MV-4-11 (cell line): Measurements from ENCODE around the gene ASZ1.
"Not testable (repeated sequence)": the region's sequence is repeated elsewhere in the genome, so short reads cannot be mapped to it uniquely, and the experiment has no call there.

Experiments used
- DNase-seq: peaks from one replicate; lab custom pipeline; 2025; lab: John Stamatoyannopoulos, UW

The ASZ1 gene, protein sequence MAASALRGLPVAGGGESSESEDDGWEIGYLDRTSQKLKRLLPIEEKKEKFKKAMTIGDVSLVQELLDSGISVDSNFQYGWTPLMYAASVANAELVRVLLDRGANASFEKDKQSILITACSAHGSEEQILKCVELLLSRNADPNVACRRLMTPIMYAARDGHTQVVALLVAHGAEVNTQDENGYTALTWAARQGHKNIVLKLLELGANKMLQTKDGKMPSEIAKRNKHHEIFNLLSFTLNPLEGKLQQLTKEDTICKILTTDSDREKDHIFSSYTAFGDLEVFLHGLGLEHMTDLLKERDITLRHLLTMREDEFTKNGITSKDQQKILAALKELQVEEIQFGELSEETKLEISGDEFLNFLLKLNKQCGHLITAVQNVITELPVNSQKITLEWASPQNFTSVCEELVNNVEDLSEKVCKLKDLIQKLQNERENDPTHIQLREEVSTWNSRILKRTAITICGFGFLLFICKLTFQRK

GRCh38 chr7:117427258-117427701 is at the start of gene ASZ1:
TSS of gene ASZ1 (minus strand) at chr7:117427493. CDS start at chr7:117427460, 33 bp downstream.
- DNase-seq = no peak

- DNase-seq = no peak
These were observed 49.4 kb upstream of the ASZ1 start for GRCh38 chr7:117476557-117477215.

- DNase-seq = no peak
These were observed 45.0 kb upstream of the ASZ1 start for GRCh38 chr7:117472335-117472734.

DNA sequence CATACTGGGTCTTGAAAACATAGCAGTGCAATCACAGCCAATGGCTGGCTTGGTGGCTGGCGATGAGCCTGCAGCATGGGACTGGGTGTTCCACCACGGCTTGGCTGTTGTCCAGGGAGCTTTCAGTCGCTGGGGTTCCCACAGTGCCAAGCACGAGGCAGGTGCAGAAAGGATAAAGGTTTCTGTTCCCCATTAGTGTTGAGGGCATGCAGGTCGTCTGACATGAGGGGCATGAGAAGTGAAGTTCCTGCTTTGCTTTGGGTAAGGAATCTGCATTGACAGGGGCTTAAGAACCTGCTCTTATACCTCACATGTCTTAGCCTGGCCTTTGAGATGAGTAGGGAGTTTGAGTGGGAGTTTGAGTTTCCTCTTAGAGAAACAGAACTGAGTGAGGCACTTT is 43.5 kb upstream of the ASZ1 start:
- no peak for DNase-seq

DNA sequence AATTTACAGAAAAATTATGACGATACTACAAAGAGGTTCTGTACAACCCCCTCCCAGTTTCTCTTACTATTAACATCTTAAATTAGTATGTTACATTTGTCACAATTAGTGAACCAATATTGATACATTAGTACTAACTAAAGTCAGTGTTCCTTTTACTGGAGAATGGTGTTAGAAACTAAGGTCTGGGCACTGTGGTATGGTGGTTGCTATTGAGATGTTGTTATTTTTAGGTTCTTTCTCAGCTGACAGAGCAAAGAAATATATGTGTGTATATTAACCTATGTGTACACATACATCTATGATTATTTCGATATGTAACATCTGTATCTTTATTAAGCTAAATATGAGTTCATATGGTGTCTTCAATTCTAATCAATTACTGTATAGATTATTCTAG is 40.9 kb upstream of the ASZ1 start:
- no peak for DNase-seq

- DNase-seq = not testable (repeated sequence)
These were observed 33.5 kb upstream of the ASZ1 start for GRCh38 chr7:117460815-117461214.

GRCh38 chr7:117459735-117460134 is 32.4 kb upstream of the ASZ1 start:
- DNase-seq = no peak

DNA sequence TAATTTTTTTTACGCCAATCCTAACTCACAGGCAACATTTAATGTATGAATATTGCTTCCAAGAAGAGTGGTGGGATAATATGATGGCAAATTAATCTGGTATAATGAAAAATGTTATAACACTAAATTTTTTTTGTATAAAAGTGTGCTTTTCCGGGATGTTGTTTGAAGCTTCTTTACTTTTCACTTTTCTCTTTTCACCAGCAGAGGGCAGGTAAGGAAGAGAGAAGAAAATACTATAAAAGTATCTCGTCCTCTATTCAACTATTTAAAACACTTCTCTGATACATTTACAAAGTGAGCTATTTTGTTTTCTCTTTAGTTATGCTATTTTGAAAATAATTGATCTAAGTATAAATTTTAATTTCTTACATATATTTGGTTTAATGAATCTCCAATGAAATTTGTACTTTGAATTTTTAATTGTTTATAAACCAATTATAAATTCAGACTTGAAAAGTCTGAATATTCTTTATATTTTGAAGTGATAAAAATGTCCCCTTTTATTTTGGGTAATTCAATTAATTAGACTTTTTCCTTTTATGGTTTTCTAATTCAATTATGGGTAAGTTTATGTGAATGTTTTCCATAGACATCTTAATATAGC is 31.8 kb upstream of the ASZ1 start:
- no peak for DNase-seq

DNA sequence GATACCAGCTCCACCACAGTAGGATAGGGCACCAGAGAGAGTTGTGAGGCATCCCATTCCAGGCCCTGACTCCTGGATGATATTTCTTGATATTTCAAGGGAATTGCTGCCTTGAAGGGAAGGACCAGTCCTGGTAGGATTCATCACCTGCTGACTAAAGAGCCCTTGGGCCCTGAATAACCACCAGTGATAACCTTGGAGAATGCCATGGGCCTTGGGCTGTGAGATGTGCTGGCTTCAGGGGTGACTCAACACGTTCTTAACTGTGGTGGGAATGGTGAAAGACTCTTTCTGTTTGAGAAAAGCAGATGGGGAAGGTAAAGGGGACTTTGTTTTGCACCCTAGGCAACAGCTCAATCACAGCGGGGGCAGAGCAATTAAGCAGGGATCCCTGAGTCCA is 21.4 kb upstream of the ASZ1 start:
- DNase-seq = no peak

GRCh38 chr7:117446220-117446815 is 19.0 kb upstream of the ASZ1 start:
- DNase-seq = no peak

GRCh38 chr7:117445206-117445605 is 17.9 kb upstream of the ASZ1 start:
- no peak for DNase-seq

DNA sequence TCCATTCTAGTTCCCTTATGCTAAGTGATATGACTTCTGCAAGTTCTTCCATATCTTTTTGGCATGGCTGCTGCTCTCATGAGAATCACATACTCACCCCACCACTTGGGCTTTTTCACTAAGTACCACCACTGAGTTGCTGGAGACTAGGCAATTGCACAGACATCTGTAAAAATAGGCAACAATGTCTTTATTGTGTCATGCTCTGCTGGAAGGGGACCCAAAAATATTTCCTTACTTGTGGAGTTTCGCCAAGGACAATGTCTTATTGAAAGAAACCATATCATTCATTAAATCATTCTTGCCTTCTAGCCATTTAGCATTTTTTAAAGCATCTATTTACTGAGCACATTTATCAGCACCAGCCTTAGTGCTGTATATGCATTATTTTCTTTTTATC is 17.4 kb upstream of the ASZ1 start:
- DNase-seq = no peak

- DNase-seq = no peak
These were observed 8.3 kb upstream of the ASZ1 start for GRCh38 chr7:117435475-117436043.

DNA sequence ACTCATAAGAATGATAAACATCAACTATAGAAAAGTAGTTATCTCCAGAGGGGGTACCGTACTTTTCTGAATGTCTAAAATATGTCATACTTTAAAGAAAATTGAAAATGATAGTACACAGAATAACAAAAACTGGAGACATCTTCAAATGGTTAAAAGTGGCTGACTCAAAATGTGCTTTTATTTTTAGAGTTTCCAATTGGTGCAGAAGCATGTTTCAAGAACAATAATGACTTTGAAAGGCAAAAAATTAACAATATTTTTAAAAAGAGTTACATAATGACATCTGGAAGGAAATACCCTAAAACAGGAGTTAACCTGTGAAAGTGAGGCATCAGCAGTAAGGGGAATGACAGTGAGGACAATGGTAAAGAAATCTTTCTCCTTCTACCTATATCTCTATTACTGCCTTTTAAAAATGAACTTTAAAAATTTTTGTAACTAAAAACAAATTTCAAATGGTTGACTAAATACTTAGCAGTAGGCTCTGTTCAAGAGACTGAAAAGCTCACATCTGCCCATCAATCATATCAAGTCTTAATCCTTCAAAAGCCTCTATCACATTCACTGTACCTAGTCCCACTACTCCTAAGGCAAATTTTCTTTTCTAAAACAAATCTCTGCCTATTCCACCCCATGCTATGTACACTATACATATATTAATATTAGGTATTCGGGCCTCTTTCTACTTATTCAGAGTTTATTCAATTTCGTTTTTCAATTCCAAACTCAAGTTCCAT is 3.0 kb downstream of the ASZ1 start:
- DNase-seq = no peak

- not testable (repeated sequence) for DNase-seq
These were observed 12.7 kb downstream of the ASZ1 start for GRCh38 chr7:117414591-117414990.

GRCh38 chr7:117412946-117413559 is 14.2 kb downstream of the ASZ1 start:
- no peak for DNase-seq

GRCh38 chr7:117412390-117412789 is 14.9 kb downstream of the ASZ1 start:
- no peak for DNase-seq

DNA sequence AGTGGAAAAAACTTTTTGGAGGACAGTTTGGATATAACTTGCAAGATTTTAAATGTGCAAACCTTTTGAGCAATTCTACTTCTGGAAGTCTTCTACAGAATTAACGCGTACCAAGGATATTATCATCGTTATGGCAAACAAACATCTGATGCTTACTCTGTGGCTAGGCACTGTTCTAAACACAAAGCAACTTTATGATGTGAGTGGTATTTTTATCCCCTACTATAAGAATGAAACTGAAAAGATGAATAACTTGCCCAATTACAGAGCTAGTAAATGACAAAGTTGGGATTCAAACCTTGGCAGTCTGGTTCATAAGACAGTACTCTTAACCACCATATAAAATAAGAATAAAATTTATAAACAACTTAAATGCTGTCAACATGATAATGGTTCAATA is 15.8 kb downstream of the ASZ1 start:
- DNase-seq = no peak

DNA sequence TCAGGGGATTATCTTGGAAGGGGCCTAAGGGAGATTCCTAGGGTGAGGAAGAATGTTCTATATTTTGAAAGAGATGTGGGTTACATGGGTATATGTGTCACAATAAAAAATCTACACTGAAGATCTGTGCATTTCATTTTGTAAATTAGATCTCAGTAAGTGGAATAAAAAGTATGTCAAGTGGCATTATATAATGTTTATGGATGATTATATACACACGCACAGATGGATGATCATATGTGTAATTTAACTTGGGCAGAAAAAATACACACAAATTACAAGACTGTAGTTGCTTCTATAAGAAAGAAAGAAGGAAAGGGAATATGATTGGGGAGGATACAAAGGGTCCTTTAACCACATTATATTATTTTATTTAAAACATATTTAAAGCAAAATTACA is 18.5 kb downstream of the ASZ1 start:
- no peak for DNase-seq

GRCh38 chr7:117405519-117405918 is 21.8 kb downstream of the ASZ1 start:
- DNase-seq = no peak

DNA sequence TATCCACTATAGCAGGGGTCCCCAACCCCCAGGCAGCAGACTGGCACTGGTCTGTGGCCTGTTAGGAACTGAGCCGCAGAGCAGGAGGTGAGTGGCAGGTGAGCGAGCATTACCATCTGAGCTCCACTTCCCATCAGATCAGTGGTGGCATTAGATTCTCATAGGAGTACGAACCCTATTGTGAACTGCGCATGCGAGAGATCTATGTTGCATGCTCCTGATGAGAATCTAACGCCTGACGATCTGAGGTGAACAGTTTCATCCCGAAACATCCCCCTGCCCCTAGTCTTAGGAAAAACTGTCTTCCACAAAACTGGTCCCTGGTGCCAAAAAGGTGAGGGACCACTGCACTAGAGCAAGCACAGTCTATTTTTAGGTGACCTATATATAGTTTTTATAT is 23.6 kb downstream of the ASZ1 start:
- no peak for DNase-seq
